Measurements from ENCODE around the gene MTIF3.
"Not testable (repeated sequence)": the region's sequence is repeated elsewhere in the genome, so short reads cannot be mapped to it uniquely, and the experiment has no call there.

Gene MTIF3

DNA sequence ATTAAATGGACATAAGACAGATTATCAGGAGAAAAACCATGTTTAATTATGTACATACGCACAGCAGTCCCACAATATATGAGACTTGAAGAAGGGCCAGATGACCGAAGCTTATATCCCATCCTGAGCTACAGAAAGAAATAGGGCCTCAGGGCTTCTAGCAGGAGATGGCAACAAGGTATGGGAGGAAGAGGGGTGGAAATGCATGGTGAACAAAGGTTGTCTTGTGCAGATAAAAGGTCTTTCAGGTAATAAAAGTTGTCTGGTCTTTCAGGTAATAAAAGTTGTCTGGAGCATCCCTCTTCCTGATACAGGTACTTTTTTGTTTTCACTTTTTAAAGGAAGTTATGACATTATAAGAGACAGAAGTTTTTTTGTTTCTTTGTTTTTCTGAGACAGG lies 41.4 kb downstream of the MTIF3 start:
- DNase-seq: no peak

GRCh38 chr13:27408074-27408473 lies 42.3 kb downstream of the MTIF3 start:
- no peak for DNase-seq

DNA sequence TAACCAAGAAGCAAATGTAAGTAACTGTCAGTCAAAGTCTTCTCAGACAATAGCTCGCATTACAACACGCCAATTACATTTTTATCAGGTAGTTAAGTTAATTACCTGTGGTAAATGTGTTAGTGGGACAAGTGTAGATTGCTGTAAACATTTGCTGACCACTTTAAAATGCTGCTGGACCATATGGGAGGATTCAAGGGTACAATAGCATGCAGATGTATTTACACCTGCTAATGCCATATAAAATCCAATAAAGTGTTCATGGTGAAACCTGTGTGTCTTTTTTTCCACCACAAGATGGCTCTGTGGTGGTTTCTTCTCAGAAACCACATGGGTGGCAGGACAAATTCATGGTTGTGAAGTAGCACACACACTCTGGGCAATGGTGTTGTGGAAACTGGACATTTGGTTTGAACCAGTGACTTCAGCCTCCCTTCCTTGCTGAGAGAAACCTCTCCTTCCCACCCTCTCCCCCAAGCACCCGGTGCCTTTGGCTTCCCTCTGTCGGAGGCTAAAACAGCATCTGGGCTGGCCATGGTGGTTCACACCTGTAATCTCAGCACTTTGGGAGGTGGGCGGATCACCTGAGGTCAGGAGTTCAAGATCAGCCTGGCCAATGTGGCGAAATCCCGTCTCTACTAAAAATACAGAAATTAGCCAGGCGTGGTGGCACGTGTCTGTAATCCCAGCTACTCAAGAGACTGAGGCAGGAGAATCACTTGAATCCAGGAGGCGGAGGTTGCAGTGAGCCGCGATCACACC lies 44.0 kb downstream of the MTIF3 start:
- DNase-seq: peak in 1 of 2 donors; percentile 29

GRCh38 chr13:27405546-27406134 lies 44.7 kb downstream of the MTIF3 start:
- no peak for DNase-seq

- no peak for DNase-seq
Measured at GRCh38 chr13:27404680-27405079, 45.7 kb downstream of the MTIF3 start.

GRCh38 chr13:27403727-27404385 lies 46.5 kb downstream of the MTIF3 start:
- DNase-seq: no peak

DNA sequence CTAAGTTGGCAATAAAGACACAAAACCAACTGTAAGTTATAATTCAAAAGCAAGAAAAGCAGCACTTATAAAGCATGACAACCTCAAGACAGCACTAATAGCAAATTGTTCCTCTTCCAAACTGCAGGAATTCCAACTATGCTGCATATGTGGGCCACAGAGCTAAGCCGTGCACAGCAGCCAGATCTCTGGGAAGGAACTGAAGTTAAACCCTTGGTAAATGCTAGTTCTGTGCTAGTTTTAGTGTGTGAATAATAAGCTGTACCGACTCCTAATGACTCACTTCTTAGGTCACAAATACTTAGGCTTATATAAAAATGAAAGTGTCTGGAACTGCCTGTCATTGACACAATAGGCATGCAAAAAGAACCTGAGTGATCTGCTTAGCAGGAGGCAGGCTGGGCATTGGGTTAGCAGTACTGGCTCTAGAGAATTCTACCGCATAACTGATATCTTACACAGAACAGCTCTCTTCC lies 47.1 kb downstream of the MTIF3 start:
- no peak for DNase-seq

DNA sequence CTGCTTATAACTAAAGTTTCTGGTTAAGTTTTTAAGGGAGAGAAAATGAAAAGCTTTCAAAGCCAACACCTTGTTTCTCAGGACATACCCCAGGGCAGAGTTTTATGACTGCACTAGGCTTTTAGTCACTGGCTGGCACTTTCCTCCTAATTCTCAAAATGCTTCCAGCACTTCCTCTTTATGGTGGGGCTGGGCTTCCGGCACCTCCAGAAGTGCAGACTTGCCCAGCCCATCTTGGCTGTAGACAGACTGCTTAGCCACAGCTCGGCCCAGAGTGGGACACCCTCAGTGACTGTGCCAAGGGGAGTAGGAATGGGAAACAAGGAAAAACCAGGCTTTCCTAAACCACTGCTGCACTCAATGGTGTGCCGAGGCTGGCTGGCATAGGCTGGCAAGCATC lies 49.2 kb downstream of the MTIF3 start:
- no peak for DNase-seq

DNA sequence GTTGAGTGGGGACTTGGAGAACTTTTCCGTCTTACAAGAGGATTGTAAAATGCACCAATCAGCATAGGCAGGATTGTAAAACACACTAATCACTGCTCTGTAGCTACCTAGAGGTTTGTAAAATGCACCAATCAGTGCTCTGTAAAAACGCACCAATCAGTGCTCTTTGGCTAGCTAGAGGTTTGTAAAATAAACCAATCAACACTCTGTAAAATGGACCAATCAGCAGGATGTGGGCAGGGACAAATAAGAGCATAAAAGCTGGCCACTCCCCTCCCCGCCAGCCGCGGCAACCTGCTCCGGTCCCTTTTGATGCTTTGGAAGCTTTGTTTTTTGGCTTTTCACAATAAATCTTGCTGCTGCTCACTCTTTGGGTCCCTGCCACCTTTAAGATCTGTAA lies 50.0 kb downstream of the MTIF3 start:
- not testable (repeated sequence) for DNase-seq

DNA sequence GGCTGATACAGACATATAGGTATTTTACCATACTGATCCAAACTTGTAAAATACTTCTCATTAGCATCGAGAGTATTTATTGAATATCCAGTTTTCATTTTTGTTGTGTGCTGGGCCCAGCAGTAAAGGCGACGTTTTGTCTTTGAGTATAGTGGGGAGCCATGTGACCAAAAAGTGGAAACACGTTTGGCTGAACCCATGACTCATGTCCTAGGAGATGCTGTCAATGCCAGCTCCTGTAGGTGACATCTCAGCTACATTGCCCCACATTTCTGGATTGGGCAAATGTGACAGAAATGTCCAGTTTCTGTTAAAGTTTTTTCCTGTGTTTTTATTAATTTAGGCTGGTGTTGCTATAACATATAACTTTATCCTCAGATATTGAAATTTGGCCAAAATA lies 52.0 kb downstream of the MTIF3 start:
- DNase-seq: no peak

GRCh38 chr13:27396252-27396846 lies 54.0 kb downstream of the MTIF3 start:
- no peak for DNase-seq

DNA sequence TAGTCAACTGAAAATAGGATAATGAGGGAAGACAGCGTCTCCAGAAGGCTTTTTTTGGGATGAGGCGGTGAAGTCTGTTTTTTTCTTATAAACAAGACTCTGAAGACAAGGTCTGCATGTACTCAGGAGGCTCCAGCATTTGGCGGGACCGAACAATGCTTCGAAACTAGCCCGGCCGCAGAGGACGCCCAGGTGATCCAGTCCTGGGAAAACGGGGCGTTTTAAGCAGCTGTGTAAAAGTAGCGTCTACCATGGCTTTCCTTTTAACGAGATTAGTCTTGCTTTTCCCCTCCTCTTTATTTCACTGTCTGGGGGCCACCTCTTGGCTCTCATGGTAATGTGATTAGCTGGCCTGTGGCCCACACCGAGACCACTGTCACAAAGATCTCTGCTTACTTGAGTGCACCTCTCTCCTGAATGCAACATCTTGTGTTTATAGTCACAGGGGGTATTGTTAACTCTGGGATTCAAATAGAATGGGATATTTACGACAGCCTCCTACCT lies 55.3 kb downstream of the MTIF3 start:
- DNase-seq: no peak

DNA sequence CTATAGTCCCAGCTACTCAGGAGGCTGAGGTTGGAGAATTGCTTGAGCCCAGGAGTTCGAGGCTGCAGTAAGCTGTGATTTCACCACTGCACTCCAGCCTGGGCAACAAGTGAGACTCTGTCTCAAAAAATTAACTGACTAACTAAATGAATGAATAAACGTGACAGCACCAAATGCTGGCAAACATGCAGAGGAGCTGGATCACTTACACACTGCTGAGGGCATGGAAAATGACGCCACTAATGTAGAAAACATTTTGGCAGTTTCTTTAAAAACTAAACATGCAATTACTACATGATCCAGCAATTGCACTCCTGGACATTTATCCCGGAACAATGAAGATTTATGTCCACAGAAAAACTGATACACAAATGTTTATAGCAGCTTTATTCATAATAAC lies 57.3 kb downstream of the MTIF3 start:
- no peak for DNase-seq

GRCh38 chr13:27391471-27391870 lies 58.9 kb downstream of the MTIF3 start:
- no peak for DNase-seq

DNA sequence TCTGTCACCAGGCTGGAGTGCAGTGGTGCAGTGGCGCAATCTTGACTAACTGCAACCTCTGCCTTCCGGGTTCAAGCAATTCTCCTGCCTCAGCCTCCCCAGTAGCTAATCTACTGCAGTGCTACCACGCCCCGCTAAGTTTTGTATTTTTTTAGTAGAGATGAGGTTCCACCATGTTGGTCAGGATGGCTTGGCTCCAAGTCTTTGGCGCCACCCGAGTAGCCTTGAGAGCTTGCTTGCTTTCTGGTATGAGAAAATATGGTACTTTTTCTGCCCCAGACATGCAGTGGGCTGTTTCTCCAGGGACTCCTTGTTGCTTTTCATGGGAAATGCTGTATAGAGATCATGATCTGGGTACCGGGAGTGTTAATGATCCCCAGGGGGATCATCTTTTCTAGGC lies 60.5 kb downstream of the MTIF3 start:
- DNase-seq: no peak

DNA sequence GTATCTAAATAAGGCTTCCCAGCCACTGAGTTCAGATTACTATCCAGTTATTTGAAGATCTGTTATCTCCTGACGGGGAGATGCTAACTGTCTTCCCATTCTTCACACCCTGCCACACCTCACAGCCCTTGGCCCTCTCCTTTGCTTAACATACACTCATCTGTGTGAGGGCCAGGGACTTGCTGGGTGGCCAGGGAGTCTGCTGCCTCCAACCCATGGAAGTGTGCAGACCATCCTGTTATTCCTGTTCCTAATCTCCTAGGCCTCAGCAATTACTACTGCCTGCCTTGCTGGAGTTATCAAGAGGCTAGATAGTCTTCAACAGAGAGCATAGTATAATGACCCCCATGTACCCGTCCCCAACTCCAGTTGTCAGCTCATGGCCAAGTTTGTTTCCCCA lies 62.1 kb downstream of the MTIF3 start:
- DNase-seq: no peak

All from stimulated activated CD4-positive, alpha-beta T cell treated with anti-CD3 and anti-CD28 coated beads, Interleukin-2, amount 100 ng/mL, for 24 hours (primary cell).